Islet of Langerhans (tissue), 1 donor: Measurements from ENCODE around the gene DERA.
"Not testable (repeated sequence)": the region's sequence is repeated elsewhere in the genome, so short reads cannot be mapped to it uniquely, and the experiment has no call there.

Experiments used
- FAIRE-seq: peaks from one replicate; lab custom pipeline; 2011; peaks lifted over from hg19 to GRCh38; lab: Jason Lieb, UNC

Gene DERA

DNA sequence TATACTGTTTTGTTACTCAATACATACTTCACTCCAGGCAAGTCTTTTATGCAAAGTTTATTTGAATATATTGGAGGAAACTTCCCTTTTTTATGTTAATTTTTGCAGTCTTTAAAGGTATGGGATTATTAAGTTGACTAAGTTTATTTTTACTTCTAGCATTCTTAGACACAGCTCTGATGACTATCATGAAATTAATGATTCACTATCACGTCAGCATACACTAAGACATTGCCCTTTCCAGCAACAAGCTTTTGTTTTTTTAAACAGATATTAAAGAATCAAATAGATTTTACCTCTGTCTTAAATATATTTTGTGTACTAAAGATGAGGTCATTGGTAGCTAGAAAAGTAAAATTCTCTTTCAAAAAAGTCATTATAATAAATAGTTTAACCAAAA lies 52.1 kb downstream of the DERA start:
- FAIRE-seq: peak; percentile 33

DNA sequence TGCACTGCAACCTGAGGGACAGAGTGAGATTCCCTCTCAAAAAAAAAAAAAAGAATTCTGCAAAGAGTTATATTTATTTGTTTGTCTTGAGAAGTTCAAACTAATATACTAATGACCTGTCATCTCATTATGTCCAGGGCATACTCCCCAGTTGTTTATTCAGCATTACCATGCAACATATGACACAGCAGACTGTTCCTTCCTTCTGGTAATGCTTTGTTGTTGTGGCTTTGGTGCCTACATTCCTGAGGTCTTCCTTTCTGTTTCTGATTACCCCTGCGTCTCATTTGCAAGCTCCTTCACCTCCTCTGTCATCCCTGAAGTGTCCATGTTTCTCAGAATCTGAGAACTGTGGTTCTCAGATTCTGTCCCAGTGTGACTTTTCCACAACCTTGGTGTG lies 55.3 kb downstream of the DERA start:
- FAIRE-seq: no peak

DNA sequence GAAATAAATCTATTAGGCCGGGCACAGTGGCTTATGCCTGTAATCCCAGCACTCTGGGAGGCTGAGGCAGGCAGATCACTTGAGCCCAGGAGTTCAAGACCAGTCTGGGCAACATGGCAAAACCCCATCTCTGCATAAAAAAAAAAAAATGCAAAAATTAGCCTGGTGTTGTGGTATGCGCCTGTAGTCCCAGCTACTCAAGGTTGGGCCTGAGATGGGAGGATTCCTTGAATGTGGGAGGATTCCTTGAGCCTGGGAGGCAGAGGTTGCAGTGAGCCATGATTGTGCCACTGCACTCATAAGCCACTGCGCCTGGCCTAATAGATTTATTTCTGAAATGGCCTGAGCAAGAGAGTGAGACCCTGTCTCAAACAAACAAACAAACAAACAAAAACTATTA lies 55.9 kb downstream of the DERA start:
- FAIRE-seq: not testable (repeated sequence)

- FAIRE-seq: no peak
Measured at GRCh38 chr12:15971211-15971610, 60.1 kb downstream of the DERA start.

DNA sequence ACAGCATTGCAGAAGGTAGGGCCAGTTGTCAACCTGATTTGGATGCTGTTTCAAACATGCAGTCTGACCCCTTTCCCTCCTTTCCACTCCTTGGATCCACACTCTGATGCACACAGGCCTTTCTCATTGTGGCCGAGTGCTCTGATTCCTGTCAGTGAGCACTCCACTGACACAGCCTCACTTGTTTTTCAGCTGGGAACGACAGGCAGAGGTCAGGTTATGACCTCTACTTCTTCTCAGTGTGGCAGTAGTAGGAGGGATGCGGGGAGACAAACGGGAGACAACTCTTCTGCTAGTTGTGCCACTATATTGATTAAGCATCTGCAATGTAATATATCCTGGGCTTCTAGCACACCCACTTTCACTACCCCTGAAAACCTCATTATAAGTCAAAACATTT lies 61.8 kb downstream of the DERA start:
- no peak for FAIRE-seq

DNA sequence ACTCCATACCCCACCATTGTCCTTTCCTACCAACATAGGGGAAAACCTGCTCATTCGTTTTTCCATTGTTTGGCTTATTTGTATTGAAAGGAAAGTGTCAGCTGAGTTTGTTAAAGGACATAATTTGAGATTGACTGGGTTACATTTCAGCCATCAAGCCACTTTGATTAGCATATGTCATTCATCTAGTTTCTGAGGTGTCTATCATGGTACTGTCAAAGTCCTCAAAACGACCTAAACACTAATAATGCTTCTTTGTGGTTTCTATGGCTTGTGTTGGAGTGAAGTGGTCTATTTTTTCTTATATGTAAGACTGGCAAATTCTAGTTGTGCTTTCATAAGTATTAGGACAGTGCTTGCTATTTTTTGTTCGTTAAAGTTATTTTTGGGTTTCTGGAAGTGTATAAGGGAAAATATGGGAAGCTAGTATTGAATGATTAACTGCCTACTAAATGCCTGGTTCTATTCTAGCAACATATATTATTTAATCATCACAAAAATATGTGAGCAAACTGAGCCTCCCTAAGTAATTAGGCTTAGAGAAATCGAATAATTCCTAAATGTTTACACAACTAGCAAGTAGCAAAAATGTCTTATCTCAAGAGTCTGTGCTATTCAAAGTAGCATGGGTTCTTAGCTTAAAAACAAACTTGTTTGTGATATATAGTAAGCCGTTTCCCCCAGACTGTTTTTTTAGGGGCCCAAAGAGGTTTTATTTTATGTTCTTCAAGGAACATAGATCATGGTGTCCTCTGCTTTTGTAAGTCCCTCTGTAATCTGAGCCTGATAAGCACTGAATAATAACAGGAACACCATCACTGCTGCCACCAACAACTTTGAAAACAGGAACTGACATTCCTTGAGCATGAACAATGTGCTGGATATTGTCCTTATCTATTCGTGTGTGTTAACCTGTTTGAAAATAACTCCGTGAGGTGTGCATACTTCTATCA lies 67.1 kb downstream of the DERA start:
- FAIRE-seq: no peak

GRCh38 chr12:15979096-15980092 lies 68.3 kb downstream of the DERA start:
- FAIRE-seq: no peak

GRCh38 chr12:15982071-15982470 lies 70.9 kb downstream of the DERA start:
- FAIRE-seq: no peak

GRCh38 chr12:15982471-15982870 lies 71.3 kb downstream of the DERA start:
- FAIRE-seq: no peak

- no peak for FAIRE-seq
Measured at GRCh38 chr12:15982921-15983320, 71.8 kb downstream of the DERA start.

DNA sequence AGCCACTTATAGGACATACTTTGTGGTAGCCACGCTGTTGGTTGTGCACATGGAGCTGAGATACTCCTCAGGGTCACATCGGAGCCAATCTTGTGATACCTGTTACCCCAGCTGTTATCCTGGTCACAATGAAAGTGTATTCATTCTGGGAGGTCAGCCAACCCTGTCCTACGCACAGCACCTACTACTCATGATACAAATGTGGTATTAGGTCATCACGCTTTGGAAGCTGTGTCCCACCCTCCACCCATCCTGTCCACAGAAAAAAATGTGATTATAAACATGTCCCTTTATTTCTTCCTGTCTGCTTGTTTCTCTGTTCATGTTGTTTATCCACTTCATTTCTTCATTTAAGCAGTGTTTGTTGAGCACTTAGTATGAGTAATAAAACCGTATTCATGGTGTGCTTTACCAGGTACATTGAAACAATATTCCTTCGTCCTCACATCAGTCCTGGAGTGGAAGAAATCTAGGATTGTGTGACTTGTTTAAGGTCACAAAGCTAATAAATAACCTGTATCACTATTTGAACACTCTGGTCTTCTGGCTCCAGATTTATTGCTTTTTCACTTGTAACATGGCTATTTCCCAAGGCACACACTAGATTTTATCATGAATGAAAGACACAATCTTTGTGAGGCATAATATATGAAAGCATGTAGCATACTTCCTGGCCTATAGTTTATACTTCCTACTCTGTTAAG lies 73.1 kb downstream of the DERA start:
- FAIRE-seq: no peak

- FAIRE-seq: no peak
Measured at GRCh38 chr12:15984963-15985362, 73.8 kb downstream of the DERA start.

GRCh38 chr12:15987696-15988095 lies 76.6 kb downstream of the DERA start:
- no peak for FAIRE-seq

- FAIRE-seq: no peak
Measured at GRCh38 chr12:15988983-15989755, 78.0 kb downstream of the DERA start.

- no peak for FAIRE-seq
Measured at GRCh38 chr12:15995801-15996200, 84.7 kb downstream of the DERA start.

- FAIRE-seq: no peak
Measured at GRCh38 chr12:15996254-15996653, 85.1 kb downstream of the DERA start.

GRCh38 chr12:15996948-15997347 lies 85.8 kb downstream of the DERA start:
- no peak for FAIRE-seq

DNA sequence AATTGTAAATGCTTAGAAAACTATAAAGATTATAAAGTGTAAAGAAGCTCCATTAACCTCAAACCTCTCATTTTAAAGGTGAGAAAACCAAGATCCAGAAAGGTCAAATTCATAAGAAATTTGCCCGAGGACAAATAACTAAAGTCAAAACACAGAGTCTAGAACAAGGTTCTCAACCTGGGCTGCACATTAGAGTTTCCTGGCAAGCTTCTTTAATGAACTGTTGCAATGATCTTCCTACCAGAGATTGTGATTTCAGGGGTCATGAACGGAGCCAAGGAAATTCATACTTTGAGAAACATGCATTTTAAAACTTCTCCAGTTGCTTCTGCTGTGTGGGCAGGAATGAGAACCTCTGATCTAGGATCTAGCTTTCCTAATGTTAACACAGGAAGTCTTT lies 86.8 kb downstream of the DERA start:
- FAIRE-seq: no peak

GRCh38 chr12:16002880-16003279 lies 91.7 kb downstream of the DERA start:
- FAIRE-seq: no peak

GRCh38 chr12:16003460-16003859 lies 92.3 kb downstream of the DERA start:
- no peak for FAIRE-seq

DNA sequence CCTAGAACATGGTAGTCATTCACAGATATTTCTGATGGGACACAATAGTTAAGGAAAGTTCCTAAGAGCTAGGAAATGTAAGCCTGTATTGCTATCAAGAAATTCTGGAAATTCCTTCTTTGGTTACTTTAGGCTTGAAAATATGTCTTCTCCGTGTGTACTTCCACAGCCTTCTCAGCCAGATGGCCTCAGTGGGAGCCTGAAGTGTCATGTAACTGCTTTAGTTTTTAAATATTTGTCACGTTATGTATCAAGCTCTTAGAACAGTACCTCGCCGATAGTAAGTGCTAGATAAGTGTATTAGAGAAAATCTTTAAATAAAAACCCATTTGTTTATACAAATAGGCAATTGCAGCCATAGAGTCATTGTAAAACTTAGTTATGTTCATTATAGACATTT lies 95.6 kb downstream of the DERA start:
- no peak for FAIRE-seq

DNA sequence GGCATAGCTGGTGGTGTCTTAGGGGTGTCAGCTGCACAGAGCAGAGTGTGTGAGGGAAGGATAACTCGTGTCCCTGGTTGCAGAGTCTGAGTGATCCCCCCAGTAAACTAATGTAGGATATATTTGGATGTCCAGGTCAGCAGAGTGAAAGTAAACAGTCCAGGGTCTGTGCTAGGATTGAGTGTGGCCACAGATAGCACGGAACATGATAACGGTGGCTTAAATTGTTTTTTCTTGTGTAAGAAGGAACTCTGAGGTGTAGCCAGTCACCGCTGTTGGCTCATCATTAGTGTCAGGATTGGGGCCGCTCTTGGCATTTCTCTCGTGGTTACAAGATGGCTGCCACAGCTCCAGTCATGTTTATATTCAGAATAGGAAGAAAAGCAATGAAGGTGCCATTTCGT lies 97.3 kb downstream of the DERA start:
- no peak for FAIRE-seq
